NCI-H1105 (cell line): Measurements from ENCODE around the gene CISD3.

Experiments
- DNase-seq: peaks from one replicate; lab custom pipeline; 2025; lab: John Stamatoyannopoulos, UW

The CISD3 gene

GRCh38 chr17:38745545-38745944 is 15.4 kb downstream of the CISD3 start:
- DNase-seq: peak; percentile 72

DNA sequence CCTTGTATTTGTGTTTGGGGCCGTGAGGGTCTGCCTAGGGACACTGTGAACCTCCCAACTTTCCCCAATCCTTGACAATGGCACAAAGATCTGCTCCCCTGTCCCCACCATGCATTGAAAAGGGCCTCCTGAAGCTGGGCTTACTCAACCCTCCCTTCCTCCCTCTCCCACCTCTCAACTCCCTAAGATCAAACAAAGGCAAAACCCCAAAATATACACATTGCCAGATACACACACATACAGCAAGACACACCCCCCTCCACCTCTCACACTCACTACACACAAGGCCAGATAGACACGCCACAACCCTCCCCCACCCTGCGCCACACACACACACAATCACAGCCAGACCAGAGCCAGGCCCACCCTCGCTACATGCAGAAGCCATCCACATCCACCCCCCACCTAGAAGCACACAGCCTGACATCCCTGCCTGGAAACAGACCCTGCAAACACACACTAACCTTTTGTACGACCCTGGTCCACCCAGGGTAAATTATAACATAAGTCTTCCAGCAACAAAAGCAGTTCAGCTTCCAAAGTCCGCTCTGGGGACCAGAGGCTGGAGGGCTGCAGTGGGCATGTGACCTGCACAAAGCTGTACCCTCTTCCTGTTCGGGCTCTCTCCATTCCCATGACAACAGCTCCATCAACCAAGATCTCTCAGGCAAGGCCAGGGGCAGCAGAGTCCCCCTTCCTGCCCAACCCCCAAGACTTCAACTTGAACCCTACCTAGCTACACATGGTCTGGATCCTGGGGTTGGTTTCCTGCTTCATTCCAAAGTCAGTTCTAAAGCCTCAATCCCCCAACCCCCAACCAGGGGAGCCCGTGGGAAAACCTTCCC is 16.1 kb downstream of the CISD3 start:
- no peak for DNase-seq

GRCh38 chr17:38746849-38747462 is 16.8 kb downstream of the CISD3 start:
- no peak for DNase-seq

DNA sequence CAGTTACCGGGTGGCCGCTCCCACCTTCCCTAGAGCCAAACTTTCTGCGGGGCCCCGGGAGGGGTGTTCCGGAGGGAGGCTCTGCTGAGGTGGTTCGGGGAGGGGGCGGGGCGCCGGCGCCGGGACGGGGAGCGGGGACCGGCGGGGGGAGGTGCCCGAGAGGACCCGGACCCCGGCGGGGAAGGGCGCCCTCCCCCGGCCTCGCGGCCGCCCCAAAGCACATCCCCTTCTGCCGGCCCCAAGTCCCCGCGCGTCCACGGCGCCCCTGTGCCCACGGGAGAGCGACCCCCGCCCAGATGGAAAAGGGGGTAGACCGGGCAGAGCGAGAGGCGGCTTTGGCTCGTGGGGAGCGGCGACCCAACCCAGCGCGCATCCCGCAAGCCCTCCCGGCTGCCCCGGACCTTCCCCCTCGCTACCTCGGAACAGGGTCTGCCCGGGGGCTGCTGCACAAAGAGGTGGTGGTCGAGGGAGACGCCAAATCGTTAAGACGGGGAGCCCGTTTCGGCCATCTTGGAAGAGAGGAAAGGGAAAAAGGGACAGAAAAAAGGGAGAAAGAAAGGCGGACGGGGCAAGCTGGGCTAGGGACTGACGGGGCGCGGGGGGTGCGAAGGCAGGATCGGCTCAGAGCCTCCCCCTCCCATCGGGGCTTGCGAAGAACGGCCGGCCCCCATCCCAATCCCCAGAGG is 17.5 kb downstream of the CISD3 start:
- no peak for DNase-seq

DNA sequence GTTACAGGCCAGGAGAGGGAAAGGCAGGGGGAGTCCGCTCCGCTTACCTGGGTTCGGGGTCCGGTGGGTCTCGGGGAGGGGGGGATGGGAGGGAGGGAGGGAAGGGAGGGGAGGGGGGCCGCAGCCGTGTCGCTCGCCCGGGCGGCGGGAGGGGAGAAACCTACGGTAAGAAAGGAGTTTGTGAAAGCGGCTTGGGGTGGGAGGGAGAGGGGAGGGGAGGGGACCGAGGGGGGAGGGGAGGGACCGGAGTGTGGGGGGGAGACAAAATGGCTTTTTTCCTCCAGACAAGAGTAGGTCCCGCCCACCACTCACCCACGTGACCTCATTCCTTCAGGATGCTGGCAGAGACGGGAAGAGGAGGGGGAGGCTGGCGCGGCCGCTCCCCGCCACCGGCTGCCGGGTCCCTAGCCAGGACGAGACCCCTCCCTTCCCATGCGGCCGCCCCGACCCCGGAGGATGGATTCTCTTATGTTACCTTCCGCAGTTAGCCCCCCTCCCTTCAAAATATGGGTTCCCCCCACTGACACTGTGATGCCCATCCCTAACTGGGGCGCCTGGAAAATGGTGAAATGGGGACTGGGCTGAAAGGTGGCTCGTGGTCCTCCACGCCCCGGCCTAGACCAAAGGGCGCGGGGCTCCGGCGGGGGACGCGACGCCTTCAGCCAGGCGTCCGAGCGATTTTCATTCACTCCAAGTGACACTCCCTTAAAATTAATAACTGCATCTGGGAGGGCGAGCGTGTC is 18.2 kb downstream of the CISD3 start, which contains the start of gene PCGF2:
PCGF2 (minus strand) TSS at position 188 of the 743 bp plus-strand sequence. CDS start 7,934 bp downstream, outside the sequence.
- DNase-seq: peak; percentile 91

DNA sequence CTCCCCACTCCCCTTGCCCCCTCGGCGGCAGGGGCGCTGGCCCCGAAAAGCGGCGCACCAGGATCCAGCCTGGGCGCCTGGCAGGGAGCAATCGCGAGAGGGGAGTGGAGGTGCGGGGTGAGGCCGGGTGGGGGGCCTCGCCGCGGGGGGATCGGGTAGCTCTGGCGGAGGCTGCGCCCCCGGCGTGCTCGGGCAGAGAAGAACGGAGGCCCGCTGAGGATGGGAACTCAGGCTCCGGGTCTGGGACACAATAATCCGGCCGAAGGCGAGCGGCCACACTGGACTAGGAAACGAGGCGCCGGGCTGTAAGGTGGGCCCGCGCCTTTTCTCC is 18.7 kb downstream of the CISD3 start:
- DNase-seq: no peak

GRCh38 chr17:38749223-38750043 is 19.3 kb downstream of the CISD3 start:
- DNase-seq: peak; percentile 25

DNA sequence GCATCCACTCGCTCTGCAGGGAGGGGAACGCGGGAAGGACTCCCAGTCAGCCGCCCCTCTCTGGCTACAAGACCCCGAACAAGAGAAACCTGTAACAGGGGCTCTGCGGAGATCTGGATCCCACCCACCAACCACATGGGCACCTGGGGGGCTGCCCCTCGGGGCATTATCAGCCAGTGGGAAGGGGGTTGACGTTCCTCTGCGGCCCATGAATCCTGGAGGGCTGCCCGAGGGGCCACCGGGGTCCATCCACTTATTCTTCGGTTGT is 19.8 kb downstream of the CISD3 start:
- no peak for DNase-seq

- DNase-seq: peak; percentile 51
These were observed 20.4 kb downstream of the CISD3 start for GRCh38 chr17:38750312-38751121.

- peak; percentile 8 for DNase-seq
These were observed 21.1 kb downstream of the CISD3 start for GRCh38 chr17:38751144-38751807.

- DNase-seq: peak; percentile 73
These were observed 21.7 kb downstream of the CISD3 start for GRCh38 chr17:38751808-38752307.

DNA sequence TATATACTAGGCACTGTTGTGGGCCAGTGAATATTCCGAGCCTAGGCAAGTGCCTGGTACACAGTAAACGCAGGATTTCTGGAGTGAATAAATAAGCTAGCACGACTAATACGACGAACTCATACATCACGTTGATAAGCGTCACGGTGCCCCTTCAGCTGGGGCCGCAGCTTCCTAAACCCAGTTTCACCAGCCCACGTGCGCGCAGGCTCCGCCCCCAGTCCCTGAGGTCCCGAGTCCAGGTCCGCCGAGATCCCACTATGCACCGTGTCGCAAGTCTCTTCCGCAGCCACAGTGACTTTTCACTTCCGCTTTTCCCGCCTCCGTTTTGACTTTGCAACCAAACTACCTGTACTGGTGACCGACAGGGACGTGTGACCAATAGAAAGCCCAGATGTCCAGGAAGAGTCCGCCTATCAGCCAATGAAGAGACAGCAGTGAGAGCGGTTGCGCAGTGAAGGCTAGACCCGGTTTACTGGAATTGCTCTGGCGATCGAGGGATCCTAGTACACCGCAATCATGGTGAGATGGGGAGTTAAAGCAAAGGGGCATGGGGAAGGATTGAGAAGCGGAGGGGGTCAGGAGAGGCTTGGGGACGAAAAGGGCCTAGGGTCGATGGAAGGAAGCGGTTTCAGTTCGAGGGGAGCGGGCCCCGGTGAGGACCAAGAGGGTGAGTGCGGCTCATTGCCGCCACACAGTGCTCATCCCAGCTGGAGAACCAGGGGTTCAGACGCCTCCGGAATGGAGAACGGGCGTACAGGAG is 22.3 kb downstream of the CISD3 start, which contains the start of gene PSMB3:
PSMB3 (plus strand) TSS at position 434 of the 763 bp plus-strand sequence; CDS start at position 520, 86 bp downstream.
- DNase-seq: peak; percentile 96

- DNase-seq: no peak
These were observed 22.9 kb downstream of the CISD3 start for GRCh38 chr17:38753071-38753506.

DNA sequence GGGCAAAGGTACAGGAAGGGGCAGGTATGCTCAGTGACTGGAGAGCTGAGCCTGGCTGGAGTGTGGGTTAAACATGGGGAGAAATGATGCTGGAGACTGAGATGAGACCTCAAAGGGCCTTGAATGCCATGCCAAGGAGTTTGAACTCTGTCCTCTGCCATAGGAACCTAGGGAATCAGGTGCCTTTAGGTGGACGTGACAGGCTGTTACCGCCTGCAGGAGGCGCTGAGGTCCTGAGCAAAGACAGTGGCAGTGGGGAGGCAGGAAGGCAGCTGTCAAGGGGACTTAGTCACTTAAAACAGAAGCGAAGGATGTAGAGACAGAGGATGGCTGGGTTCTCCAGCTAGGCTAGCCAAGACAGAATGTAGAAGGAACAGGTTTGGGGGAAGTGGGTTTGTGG is 31.5 kb downstream of the CISD3 start:
- DNase-seq: no peak

GRCh38 chr17:38762231-38762630 is 32.1 kb downstream of the CISD3 start:
- DNase-seq: no peak

GRCh38 chr17:38766341-38766740 is 36.2 kb downstream of the CISD3 start:
- DNase-seq: no peak

DNA sequence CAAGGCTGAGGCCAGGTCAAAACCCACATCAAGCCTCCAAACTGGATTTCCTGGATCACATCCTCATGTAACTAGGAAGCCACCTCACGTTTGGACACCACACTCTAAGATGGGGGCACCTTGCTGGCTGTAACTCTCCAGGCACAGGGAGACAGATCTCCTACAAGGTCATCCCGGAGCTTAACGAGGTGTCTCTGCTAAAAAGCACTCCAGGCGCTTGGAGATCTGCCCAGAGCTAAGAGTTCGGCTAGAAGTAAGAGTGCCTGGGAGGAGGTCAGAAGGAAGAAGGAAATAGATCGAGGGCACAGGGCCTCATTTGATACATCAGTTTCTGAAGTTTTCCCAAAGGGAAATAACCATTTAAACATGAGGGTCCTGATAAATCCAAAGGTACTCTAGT is 38.3 kb downstream of the CISD3 start:
- DNase-seq: no peak

DNA sequence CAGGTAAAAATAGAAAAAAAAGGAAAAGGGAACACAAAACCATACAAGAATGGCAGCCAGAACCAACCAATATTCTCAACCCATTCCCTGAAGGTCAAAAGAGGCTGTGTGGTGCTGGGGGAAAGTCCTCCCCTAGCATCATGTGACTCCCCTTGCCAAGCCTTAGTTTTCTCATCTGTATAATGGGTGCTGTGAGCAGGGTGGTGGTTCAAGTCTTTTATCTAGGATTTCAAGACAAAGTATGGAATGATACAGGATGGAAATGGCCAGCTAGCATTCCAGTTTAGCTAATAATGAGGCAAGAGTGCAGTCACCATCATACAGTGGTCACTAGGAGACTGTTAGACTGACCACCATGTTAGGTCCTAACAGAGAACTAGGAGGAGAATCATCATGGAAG is 43.1 kb downstream of the CISD3 start:
- no peak for DNase-seq

- DNase-seq: no peak
These were observed 47.6 kb downstream of the CISD3 start for GRCh38 chr17:38777641-38778250.
